Superior temporal gyrus (tissue), 1 donor: ENCODE data around the gene SPACA7.
"Not testable (repeated sequence)": the region's sequence is repeated elsewhere in the genome, so short reads cannot be mapped to it uniquely, and the experiment has no call there.

Experiments
- DNase-seq: peaks from one replicate; pipeline ENCODE4 v3.0.0-alpha.2; 2016; ENCODE audit errors: extremely low spot score

The SPACA7 gene

DNA sequence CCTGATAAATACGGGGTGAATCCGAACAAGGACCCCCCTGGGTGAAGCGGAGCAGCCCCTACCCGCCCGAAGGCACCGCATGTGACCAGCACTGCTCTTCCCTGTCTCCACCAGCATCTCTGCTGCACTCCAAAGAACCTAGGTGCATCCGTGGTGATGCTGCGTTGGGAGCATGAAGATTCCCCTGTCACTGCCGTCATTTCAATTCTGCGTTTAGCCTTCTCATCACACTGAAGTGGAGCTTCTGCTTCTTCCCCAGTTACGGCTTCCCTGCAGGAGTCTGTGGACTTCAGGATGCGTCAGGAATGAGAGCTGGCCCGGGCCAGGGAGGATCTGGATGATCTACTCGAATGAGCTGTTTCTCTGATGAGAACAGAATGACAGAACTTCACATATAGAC lies 47.9 kb downstream of the SPACA7 start:
- no peak for DNase-seq

DNA sequence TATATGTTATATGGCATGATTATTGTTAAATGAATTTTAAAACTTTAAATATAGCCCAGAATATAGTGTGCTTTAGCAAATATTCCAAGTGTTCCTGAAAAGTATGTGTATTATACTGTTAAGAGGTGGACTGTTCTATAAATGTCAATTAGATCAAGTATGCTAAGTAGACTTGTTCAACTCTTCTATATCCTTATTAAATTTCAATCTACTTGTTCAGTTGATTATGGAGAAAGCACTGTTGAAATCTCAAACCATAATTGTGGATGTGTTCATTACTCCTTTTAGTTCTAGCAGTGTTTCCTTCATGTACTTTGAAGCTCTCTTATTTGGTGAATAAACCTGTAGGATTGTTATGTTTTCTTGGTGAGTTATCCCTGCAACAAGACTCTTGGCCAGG lies 52.5 kb downstream of the SPACA7 start:
- no peak for DNase-seq

DNA sequence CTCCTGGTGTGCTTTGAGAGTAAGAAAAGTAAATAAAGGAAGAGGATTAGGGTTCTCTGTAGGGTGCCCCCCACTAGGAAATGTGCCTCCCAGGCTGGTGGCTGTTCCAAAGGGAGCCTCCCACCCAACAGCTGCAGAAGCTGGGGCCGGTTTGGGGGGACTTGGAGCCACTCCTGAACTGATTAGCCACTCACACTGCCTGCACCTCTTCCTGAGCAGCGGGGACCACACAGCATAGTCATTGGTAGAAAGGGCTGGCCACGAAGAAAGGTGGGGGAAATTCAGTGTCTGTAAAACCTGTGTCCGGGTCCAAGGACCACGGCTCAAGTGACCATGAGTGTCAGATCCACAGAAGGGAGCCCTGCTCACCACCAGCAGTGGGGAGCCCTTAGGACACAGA lies 55.6 kb downstream of the SPACA7 start:
- DNase-seq = no peak

DNA sequence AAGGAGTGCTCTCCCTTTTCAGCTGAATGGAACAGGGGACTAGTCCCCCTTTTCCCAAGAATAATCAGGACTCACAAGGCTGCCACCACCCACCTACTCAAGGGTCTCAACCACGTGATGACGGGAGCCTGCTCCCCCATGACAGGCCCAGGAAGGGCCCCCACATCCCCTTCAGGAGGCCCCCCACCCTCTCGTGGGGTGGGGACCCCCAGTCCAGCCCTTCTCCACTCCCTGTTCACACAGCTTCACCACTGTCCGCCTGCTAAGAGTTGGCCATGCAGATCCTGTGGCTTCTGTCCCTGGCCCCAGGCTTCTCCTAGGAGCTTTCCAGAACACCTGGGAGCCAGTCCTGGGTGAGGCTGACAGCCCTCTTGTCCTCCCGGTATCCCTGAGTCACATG lies 56.6 kb downstream of the SPACA7 start:
- DNase-seq = not testable (repeated sequence)

DNA sequence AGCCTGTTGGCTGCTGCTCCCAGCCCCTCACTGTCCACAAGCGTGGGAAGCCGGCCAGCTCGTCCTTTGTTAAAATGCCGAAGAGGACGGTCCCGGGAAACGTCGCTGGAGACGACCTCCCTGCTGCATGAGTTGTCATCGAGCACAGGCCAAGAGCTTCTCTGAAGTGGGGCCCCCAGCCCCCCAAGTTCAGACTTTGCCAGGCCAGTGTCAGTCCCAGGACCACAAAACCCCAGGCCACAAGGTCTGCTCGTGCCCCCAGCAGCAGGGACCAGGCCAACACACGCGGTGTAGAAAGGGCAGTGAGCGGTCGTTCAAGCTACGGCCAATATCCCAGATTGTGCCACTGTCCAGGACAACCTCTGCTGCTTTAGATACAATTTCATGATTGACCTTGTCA lies 57.4 kb downstream of the SPACA7 start:
- not testable (repeated sequence) for DNase-seq

DNA sequence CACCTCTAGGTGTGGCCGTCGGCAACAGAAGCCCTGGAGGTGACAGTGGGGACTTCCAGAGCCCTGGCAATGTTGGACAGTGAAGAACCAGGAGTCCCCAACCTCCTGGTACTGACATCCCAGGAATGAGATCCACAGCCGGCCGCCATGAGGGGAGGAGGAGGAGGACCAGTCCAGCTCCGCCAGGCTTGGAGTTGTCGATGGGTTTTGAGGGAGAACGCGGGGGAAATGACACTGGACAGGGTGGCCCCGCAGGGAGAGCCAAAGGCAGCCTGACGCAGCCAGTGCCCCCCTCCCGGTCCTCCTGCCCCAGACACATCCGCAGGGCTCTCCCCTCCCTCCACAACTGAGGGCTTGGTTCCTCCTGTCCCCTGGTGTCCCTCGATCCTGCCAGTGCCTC lies 57.9 kb downstream of the SPACA7 start:
- DNase-seq = no peak

DNA sequence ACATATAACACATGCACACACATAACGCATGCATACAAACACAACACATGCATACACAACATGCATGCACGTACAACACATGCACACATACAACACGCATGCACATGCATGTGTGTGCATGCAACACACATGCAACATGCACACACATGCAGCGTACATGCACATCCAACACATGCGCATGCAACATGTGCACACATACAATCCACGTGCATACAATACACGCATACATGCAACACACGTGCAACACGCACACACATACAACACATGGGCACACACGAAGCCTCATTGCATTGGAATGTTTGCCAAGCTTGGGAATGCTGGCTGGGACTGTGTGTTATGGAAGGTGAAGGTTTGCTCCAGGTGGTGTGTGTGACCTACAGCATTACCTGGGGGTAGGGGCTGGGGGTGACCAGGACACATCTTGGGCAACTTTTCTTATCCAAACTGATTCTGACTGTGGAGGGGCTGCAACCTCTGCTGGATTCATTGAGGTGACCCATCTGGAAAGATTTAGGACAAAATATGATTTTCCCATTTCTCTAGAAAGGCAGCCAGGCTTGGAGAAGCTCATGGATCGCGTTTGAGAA lies 58.9 kb downstream of the SPACA7 start:
- DNase-seq = no peak

DNA sequence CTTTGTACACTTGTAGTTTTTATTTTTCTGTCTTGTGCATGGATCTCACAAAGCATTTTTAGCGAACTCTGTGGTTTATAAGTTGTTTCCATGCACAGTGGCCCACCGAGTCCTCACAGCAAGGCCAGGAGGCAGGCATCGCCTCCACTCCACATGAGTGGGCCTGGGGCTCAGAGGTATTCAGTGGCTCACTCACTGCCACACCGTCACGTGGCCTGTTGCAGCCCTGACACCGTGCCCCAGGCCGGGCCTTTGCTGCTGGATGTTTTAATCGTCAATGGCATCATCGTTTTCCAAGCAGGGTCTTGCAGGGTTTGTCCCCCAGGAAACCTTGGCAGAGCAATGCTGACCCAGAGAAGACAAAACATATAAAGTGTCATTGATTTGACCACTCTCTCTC lies 59.8 kb downstream of the SPACA7 start:
- no peak for DNase-seq

DNA sequence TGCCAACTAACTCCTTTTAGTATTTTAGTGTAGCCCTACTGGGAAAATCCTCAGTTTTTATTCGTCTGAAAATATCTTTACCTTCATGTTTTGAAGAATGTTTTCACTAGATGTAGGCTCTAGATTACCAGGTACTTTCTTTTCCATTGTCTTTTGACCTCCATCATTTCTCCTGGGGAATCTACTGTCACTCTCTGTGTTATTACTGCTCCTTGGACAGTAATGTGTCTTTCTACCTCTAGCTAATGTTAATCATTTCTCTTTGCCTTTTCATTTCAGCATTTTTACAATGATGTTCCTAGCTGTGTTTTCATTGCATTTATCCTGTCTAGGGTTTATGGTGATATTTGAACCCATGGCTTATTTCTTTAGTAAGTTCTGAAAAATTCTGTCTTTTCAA lies 61.9 kb downstream of the SPACA7 start:
- DNase-seq = no peak

DNA sequence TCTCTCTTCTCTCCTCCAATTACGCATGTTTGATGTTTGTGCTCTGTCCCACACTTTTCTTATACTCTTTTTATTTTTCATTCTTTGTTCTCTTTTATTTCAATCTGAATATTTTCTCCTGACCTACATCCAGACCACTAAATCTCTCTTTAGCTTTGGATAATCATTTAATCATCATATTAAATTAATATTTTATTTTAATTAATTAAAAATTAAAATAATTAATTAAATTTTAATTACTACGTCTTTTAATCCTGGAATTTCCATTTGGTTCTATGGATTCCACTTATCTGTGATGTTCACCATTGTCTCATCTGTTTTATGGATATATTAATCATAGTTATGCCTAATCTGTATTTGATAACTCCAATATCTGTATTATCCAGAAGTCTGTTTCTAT lies 62.4 kb downstream of the SPACA7 start:
- no peak for DNase-seq

DNA sequence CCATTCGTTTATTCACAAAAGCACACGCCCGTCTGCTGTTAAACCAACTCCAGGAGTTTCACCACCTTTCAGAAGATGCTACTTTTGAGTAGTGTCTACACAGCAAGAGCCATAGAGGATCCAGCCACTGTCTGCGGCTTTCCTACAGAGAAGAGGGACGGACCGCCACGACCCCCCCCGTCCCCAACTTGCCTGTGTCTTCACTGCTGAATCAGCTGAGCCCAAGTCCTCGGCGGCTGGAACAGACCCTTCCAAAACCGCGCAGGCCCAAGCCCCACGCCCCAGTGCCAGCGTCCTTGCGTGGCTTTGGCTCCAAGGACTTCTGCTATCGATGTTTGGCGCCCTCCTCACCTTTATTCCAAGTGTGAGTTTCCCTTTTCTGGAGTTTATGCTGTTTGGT lies 65.1 kb downstream of the SPACA7 start:
- no peak for DNase-seq

DNA sequence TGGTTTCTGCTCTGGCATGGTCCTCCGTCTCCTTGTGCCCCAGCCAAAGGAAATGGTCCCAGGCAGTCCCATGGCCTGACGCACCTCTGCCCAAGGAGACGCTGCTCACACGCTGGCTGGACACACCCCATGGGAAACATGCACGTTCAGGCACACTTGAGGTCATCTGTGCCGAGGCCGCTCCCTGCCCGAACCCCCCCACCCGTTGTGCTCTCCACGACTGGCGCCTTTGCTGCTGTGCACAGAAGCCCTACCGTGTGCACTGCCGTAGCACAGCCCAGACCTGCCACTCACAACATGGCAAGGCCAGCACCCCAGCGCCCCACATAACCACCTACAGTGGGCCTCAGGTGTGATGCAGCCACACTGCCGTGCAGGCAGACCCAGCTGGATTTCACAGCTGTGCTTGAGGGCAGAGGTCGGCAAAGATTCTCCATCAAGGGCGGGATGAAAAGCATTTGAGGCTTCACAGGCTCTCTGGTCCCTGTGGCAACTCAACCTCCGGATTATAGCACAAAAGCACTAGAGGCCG lies 65.7 kb downstream of the SPACA7 start:
- DNase-seq = no peak

DNA sequence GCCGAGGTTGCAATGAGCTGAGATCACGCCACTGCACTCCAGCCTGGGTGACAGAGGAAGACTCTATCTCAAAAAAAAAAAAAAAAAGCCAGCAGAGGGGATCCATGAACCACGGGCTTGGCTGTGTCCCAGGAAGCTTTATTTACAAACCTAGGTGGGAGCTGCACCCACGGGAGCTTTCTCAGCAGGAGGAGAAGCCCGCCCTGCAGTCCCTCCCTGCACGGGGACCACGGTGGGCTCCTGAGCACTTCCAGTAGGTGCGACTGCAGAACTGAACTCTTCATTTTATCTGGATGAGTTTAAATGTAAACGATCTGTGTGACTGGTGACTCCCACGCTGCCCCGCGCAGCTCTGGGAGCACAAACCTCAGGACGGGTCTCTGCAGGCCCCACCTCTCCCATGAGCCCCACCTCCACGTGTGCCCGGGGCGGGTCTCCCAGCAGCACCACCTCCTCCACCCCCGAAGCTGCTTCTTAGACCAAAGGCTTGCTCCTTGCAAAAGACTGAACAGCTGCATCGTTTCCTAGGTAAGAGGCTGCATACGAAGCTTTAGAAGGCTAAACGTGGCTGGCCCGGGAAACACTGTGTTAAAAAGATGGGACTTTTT lies 66.4 kb downstream of the SPACA7 start:
- no peak for DNase-seq

DNA sequence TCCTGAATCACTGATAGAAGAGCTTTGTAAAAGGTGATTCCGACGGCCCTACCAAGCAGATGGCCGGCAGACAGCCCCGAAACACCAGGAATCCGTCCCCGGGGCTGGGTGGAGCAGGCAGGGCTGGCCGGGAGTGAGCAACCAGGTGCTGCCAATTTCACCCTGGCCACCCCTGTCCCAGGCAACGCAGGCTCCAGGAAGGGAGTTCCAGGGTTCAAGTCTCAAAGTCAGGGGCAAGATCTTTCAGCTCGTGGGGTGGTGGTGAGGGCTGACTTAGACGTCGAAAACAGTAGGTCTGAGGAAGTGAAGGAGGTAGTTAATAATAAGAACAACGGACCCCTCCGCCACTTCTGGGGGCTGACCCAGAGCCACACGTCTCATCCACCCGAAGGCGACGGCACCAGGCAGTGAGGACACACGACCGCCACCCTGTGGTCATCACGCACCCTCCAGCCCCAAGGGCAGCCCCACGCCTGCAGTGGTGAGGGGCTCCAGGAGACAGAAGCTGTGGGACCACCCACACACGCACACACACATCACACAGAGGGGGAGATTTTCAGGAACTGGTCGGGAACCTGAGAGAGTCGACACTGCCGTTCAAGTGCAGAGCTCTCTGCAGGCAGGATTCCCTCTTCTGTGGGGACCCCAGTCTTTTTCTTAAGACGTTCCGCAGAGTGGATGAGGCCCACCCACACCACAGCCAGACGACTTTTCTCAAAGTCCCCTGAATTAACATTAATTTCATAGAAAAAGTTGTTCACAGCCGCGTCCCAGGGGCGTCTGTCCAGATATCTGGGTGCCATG lies 67.2 kb downstream of the SPACA7 start:
- no peak for DNase-seq

DNA sequence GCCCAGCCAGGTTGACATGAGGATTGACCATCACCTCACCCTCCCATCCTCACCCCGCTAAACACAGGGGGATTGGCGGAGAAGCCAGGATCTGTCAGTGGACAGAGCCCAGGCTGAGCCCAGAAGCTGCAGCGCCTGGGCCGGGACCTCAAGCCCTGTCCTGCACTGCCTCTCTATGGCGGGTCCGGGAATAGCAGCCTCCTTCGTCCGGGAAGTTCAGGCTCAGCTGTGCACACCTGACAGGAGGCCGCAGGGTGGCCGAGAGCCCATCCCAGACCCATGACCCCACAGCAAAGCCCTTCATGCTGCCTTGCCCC lies 67.8 kb downstream of the SPACA7 start:
- DNase-seq = peak; percentile 78

DNA sequence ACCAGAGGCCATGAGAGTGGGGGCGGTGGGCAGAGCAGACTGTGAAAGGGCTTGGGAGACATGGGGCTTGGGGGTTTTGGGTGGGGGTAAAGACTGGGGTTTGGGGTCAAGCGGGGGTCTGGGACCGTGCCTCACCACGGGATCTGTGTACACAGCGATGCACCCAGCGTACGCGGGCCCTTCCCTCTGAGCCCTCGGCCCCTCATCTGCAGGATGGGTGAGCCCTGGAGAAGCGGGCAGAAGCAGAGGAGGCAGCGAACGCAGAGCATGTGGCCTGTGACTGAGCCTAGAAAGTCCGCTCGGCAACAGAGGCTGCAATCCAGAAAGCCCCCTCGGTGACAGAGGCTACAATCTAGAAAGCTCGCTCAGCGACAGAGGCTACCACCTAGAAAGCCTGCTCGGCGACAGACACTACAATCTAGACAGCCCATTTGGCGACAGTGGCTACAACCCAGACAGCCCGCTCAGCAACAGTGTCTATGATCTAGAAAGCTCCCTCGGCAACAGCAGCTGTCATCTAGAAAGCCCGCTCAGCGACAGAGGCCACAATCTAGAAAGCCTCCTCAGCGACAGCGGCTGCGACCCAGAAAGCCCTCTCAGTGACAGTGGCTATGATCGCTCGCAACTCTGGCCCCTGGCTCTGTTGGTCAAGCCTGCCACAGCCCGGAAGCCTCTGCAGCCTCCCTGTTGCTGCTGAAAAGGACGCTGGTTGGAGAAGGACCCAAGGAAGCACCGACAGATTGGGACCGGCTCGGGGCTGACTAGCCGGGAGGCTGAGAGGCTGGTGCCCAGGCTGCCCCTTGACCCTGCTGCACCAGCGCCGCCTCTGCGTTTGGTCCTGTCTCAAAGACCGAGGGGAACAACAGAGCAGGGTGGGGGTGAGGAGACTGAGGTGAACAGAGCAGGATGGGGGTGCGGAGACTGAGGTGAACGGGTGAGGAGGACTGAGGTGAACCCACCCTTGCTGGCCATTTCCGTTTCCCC lies 68.6 kb downstream of the SPACA7 start:
- no peak for DNase-seq

DNA sequence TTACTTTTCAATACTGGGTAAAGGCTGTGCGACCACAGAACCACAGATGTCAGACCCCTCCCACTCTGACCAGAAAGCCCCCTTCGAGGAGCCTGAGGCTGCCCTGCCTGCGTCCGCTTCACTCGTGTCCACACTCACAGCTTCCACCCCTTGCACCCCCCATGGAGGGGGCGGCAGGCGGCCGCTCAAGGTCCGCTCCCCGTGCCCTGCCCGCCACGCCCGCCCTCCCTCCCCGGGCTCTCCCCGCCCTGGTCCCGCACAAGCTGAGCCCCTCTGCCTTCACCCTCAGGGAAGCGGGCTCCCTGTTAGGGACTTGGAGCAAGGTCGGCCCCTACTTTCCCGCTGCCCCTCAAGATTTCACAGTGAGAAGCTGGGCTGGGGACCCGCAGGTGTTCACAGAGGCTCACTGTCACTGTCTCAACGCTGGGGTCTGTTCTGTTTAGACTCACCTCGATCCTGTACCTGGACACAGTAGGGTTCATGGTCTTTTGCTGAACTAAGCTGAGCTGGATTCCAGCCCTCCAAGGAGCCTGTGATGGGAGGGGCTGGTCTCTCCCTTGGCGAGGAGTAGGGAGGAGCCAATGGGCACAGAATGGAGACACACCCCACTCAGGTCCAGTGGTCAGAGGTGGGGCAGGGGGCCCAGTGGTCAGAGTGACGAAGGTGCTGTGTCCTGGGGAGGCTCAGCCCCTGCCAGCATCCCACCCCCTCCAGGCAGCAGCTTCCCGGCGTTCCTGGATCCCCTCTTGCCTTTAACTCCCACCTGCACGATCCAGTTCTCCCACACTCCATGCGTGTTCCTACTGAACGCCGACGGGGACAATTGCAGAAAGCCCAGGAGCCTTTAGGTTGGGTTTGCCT lies 69.5 kb downstream of the SPACA7 start:
- DNase-seq = no peak

DNA sequence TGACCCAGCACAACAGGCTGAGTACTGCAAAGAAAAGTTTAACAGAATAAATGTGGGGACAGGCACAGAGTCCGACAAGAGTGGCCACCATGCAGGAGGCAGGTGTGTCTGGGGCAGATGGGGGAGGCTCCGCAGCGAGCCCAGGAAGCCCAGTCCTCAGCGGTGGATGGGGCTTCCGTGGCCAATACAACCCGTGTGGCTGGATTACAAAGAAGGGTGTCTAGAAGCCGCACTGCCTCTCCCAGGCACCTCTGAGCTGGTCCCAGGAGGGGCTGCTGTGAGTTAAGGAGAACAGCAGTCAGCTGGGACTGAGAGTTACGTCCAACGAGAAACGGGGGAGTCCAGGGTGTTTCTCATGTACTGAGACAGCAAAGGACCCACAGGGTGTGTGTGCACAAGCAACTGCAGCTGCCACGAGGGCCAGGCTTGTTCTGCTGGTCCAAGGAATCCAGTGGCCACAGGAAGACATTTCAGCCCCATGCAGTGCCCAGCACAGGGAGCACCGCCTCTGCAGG lies 70.2 kb downstream of the SPACA7 start:
- DNase-seq = no peak

DNA sequence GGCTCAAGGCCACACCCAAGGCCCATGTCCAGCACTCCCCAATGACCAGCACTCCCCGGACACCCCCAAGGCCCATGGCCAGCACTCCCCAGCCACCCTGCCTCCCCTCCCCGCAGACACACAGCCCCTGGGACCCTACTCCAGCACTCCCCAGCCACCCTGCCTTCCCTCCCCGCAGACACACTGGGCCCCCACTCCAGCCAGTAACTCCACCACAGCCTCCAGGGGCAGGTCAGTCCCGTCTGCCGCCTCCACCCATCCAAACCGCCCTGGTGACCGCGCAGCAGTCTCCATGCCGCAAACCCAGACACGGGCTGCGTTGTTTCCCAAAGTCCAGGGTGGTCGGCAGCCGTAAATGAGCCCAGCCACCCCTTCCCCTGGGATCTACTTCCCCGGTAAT lies 70.7 kb downstream of the SPACA7 start:
- no peak for DNase-seq

DNA sequence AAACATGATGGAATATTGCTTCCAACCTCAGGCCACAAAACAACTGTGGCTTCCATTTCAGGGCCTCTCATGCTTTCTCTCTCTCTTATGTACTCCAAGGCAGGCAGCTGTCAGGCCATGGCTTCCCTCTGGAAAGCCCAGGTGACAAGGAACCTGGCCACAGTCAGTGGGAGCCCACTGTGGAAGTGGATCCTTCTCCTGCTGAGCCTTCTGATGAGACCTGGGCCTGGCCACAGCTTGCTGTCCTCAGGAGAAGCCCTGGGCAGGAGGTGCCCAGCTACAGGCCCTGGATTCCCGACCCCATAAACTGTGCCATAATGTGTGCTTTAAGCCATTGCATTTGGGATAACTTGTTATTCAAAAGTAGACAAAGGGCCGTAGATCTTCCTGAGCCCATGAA lies 71.2 kb downstream of the SPACA7 start:
- DNase-seq = no peak
